K562 (cell line): ENCODE results near the gene JUP. TPM values are rescaled to one million over a fixed set of nuclear protein-coding genes. Genes with fewer than 3 reads are reported as not detected.

Experiments
- ATAC-seq: fragments of 200-7000 bp; cut with Tn5 transposase; 3 replicates; pipeline ENCODE4 v1.9.1; 2020; ENCODE audit warnings: moderate library complexity
- BruUV-seq: library from RNA; stranded (reverse); fragments of 400-500 nt; replicated peaks from 2 replicates; lab custom pipeline; 2021; lab: Mats Ljungman, UMichigan
- CTCF ChIA-PET: fragments of 300-600 bp; formaldehyde crosslinking; extraction: SDS; loops from one replicate; lab custom pipeline; 2021; ENCODE audit warnings: low intra/inter-chr PET ratio; lab: Yijun Ruan, JAX
- POLR2A ChIA-PET: fragments of 300-600, 350-650 bp; sonication (Branson Sonifier 250); formaldehyde crosslinking; extraction: SDS; loops from one replicate; lab custom pipeline; 2021; ENCODE audit warnings: antibody characterized with exemption, inconsistent platforms; lab: Yijun Ruan, JAX
- DNase-seq, 4 experiments: peaks; one replicate each; pipeline versions ENCODE4 v3.0.0 to v3.0.0-alpha.2; 2011 to 2018; ENCODE audit warnings: low spot score in 3 of 4, mixed read lengths in 3 of 4; ENCODE audit errors: extremely low read depth in 1 of 4
- FAIRE-seq: peaks from 2 replicates; lab custom pipeline; 2011; peaks lifted over from hg19 to GRCh38; lab: Jason Lieb, UNC
- H2AFZ ChIP-seq: 2 replicates; pipeline ENCODE4 v1.6.0; 2011; ENCODE audit warnings: low read depth, low read length, control low read depth, inconsistent platforms
- H3K27ac ChIP-seq: fragments of 200-600 bp; 3 replicates; pipeline ENCODE4 v1.8.0; 2011; ENCODE audit warnings: low read depth, mild to moderate bottlenecking, control low read depth, inconsistent platforms, low read length, moderate library complexity, mixed read lengths; ENCODE audit errors: extremely low read depth
- H3K27me3 ChIP-seq, 2 experiments: fragments of 300-600 bp in 1 of 2; 2 replicates in 1 of 2; 3 replicates in 1 of 2; pipeline versions ENCODE4 v1.6.0 to v1.8.0; 2011; ENCODE audit warnings: inconsistent platforms in 2 of 2, low read length in 2 of 2, mild to moderate bottlenecking in 1 of 2, mixed read lengths in 1 of 2, moderate library complexity in 1 of 2; ENCODE audit not compliant: control insufficient read depth in 2 of 2, insufficient read depth in 2 of 2
- H3K36me3 ChIP-seq: fragments of 300-600 bp; 3 replicates; pipeline ENCODE4 v1.8.0; 2011; ENCODE audit warnings: mild to moderate bottlenecking, low read length, inconsistent platforms; ENCODE audit not compliant: control insufficient read depth, insufficient read depth
- H3K4me1 ChIP-seq, 2 experiments: fragments of 200-600 bp in 1 of 2; replicated peaks in 1 of 2; 2 replicates in 1 of 2; 3 replicates in 1 of 2; pipeline versions ENCODE4 v1.5.1 to v1.8.0; 2011; ENCODE audit warnings: inconsistent platforms in 2 of 2, low read length in 2 of 2, mild to moderate bottlenecking in 1 of 2, mixed read lengths in 1 of 2, moderate library complexity in 1 of 2; ENCODE audit not compliant: control insufficient read depth in 2 of 2, insufficient read depth in 2 of 2
- H3K4me2 ChIP-seq: 2 replicates; pipeline ENCODE4 v1.6.1; 2011; ENCODE audit warnings: low read length, control low read depth, inconsistent platforms, mixed read lengths; ENCODE audit not compliant: insufficient read depth
- H3K4me3 ChIP-seq: fragments of 200-600 bp; sonication (generic), shearing (Covaris generic); 2 replicates; pipeline ENCODE4 v1.5.1; 2016; ENCODE audit warnings: control low read depth, inconsistent platforms
- H3K79me2 ChIP-seq: fragments of 200-600 bp; 3 replicates; pipeline ENCODE4 v1.8.0; 2011; ENCODE audit warnings: low read length, inconsistent platforms; ENCODE audit not compliant: control insufficient read depth, insufficient read depth
- H3K9ac ChIP-seq, 2 experiments: 2 replicates each; pipeline versions ENCODE4 v1.6.0 to v1.6.1; 2011; ENCODE audit warnings: low read depth in 2 of 2, low read length in 2 of 2, control low read depth in 1 of 2, inconsistent platforms in 1 of 2, mild to moderate bottlenecking in 1 of 2, mixed read lengths in 1 of 2; ENCODE audit not compliant: insufficient read depth in 1 of 2
- H3K9me1 ChIP-seq: one replicate; pipeline ENCODE4 v1.6.0; 2011; ENCODE audit warnings: inconsistent platforms, mild to moderate bottlenecking, low read length, moderate library complexity; ENCODE audit not compliant: control insufficient read depth, insufficient read depth
- H3K9me3 ChIP-seq: replicated peaks from 2 replicates; pipeline ENCODE4 v1.5.1; 2011; ENCODE audit warnings: low read depth, low read length, inconsistent platforms; ENCODE audit not compliant: control insufficient read depth, insufficient read depth
- H4K20me1 ChIP-seq: replicated peaks from 2 replicates; pipeline ENCODE4 v1.6.1; 2011; ENCODE audit warnings: low read length, inconsistent platforms, mixed read lengths; ENCODE audit not compliant: control insufficient read depth, insufficient read depth
- CC2D1A ChIP-seq: fragments of 450-650 bp; IDR thresholded peaks from 2 replicates; pipeline ENCODE4 v1.6.1; 2017; ENCODE audit warnings: mild to moderate bottlenecking
- DPF2 ChIP-seq: fragments of 450-650 bp; IDR thresholded peaks from 2 replicates; pipeline ENCODE4 v1.6.1; 2016
- ERF ChIP-seq: fragments of 450-650 bp; formaldehyde crosslinking; IDR thresholded peaks from 2 replicates; pipeline ENCODE4 v1.4.0; 2020; ENCODE audit warnings: mild to moderate bottlenecking, mixed read lengths
- FOXK2 ChIP-seq, 2 experiments: fragments of 450-650 bp; IDR thresholded peaks in 1 of 2; conservative IDR thresholded peaks in 1 of 2; 2 replicates each; pipeline ENCODE4 v1.6.1; 2016; ENCODE audit warnings: low read depth in 2 of 2, mild to moderate bottlenecking in 1 of 2
- HMG20A ChIP-seq: fragments of 450-650 bp; formaldehyde crosslinking; conservative IDR thresholded peaks from 2 replicates; pipeline ENCODE4 v1.4.0; 2020; ENCODE audit warnings: mild to moderate bottlenecking, mixed read lengths
- KAT8 ChIP-seq: fragments of 450-650 bp; IDR thresholded peaks from 2 replicates; pipeline ENCODE4 v1.6.1; 2016; ENCODE audit warnings: low read depth, mild to moderate bottlenecking
- MAZ ChIP-seq, 2 experiments: fragments of 450-650 bp in 1 of 2; sonication (generic) in 1 of 2; formaldehyde crosslinking; IDR thresholded peaks in 1 of 2; conservative IDR thresholded peaks in 1 of 2; 2 replicates each; pipeline versions ENCODE4 v1.4.0 to v1.5.0; 2020; ENCODE audit warnings: mild to moderate bottlenecking in 1 of 2, missing genetic modification reagents in 1 of 2
- MCM3 ChIP-seq: fragments of 450-650 bp; IDR thresholded peaks from 2 replicates; pipeline ENCODE4 v1.6.1; 2016
- MYNN ChIP-seq, 2 experiments: sonication (generic); formaldehyde crosslinking in 1 of 2; IDR thresholded peaks; 2 replicates each; pipeline versions ENCODE4 v1.5.0 to v1.6.1; 2016 to 2020; ENCODE audit warnings: antibody characterized with exemption in 1 of 2, missing genetic modification reagents in 1 of 2
- SUPT5H ChIP-seq: fragments of 450-650 bp; IDR thresholded peaks from 2 replicates; pipeline ENCODE4 v1.6.1; 2016
- TEAD1 ChIP-seq, 2 experiments: fragments of 450-650 bp in 1 of 2; sonication (generic) in 1 of 2; formaldehyde crosslinking; IDR thresholded peaks; 2 replicates each; pipeline versions ENCODE4 v1.4.0 to v1.8.0; 2020 to 2022; ENCODE audit warnings: mild to moderate bottlenecking in 2 of 2, missing genetic modification reagents in 1 of 2
- TOE1 ChIP-seq, 2 experiments: fragments of 450-650 bp in 1 of 2; sonication (generic) in 1 of 2; formaldehyde crosslinking in 1 of 2; IDR thresholded peaks; 2 replicates each; pipeline versions ENCODE4 v1.7.1 to v1.8.0; 2016 to 2022; ENCODE audit warnings: borderline replicate concordance in 2 of 2, mild to moderate bottlenecking in 2 of 2, antibody characterized with exemption in 1 of 2, inconsistent platforms in 1 of 2, low read depth in 1 of 2, missing genetic modification reagents in 1 of 2, moderate library complexity in 1 of 2
- ZNF76 ChIP-seq: fragments of 250-450 bp; sonication (Bioruptor Pico); IDR thresholded peaks from 2 replicates; pipeline ENCODE4 v1.4.0; 2020; ENCODE audit warnings: mild to moderate bottlenecking, moderate library complexity, borderline replicate concordance
- WGBS: fragments of 100-300 bp; shearing (Covaris generic); methylation state at CpG from one replicate; pipeline ENCODE4 v1.1.6; 2016; ENCODE audit warnings: low coverage, mixed read lengths; ENCODE audit not compliant: insufficient coverage; ENCODE audit errors: missing lambda C conversion rate; 5-methylcytosine and 5-hydroxymethylcytosine counted together
- in situ Hi-C: fragments of 300-500 bp; cut with MboI; formaldehyde crosslinking; loops from 4 replicates; pipeline ENCODE4 v1.15.0; 2018; ENCODE audit warnings: inconsistent platforms, mixed read lengths
- intact Hi-C: fragments of 100-400 bp; cut with micrococcal nuclease; formaldehyde crosslinking; loops from 2 replicates; pipeline ENCODE4 v1.14.2; 2022
- polyA plus RNA-seq, 8 experiments: library from polyadenylated mRNA; depleted of rRNA in 4 of 8; stranded (reverse) in 5 of 8; unstranded in 3 of 8; fragments of >200 nt; fragmentation: Nextera tagmentation in 2 of 8; fragmentation: Illumina TruSeq in 1 of 8; extraction: Ambion mirVana in 2 of 8; extraction: Trizol in 1 of 8; gene quantifications; 2 replicates each; pipeline versions ENCODE4 v1.2.1 to v1.2.3, GENCODE V29; 2011 to 2014; ENCODE audit warnings: inconsistent platforms in 1 of 8, missing spikeins in 1 of 8
- total RNA-seq, 7 experiments: library from RNA; depleted of rRNA in 6 of 7; stranded (reverse); fragments of >200 nt in 6 of 7; fragmentation: Illumina TruSeq in 2 of 7; extraction: Trizol in 2 of 7; gene quantifications; 2 replicates each; pipeline versions ENCODE4 v1.2.1 to v1.2.3, GENCODE V29; 2011 to 2021; ENCODE audit warnings: low replicate concordance in 1 of 7
- TF ChIP-seq, protein P1 (sequence below), 2 experiments: IDR thresholded peaks; 2 replicates each; pipeline ENCODE4 v1.6.1; 2012; ENCODE audit warnings: improper control_type of control experiment in 2 of 2, low read depth in 2 of 2, low read length in 2 of 2, borderline replicate concordance in 1 of 2
- TF ChIP-seq, protein P2 (sequence below): fragments of 250-450 bp; sonication (Bioruptor Pico); IDR thresholded peaks from 2 replicates; pipeline ENCODE4 v1.5.0; 2021
- TF ChIP-seq, protein P3 (sequence below): conservative IDR thresholded peaks from 2 replicates; pipeline ENCODE4 v1.6.1; 2011; ENCODE audit warnings: low read depth, mild to moderate bottlenecking, low read length; ENCODE audit not compliant: control insufficient read depth

JUP gene
- total and polyA plus RNA-seq, 9 of the 15 experiments (the other 6 are each of a cell fraction or from before 2014, with no cell fraction given) = 6.4 to 177 (median 31.2) TPM

DNA sequence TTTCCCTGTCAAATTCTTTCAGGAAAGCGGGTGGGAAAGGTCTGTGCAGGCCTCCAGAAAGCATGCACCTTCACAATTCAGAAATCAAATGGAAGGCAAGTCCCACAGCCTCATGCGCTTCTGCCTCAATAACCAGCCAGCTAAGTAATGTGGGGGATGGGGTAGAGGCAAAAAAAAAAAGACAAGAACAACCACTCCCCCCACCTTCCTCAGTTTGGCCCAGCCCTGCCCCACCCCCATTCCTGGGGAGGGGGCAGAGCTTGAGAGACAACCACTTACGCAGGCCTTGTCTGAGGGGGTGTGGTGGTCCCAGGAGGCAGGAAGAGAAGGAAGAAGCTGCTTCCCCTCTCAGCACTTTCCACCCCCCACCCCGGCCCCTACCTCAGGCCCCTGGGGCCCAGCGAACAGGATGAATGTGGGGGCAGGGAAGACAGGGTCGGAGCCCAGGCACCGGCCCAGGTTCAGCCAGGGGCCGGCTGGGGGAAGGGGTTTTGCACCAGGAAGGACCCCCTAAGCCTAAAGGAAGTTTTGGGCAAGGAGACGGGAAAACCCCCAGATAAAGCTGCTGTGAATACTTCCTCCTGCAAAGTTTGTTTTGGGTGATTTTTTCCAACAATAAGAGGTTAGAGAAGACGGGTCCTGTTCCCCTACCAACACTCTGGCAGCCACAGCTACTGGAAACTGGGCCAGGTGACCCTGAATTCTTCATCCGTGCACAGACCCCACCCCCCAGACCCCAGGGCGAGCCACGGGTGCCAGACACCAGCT, 1.2 kb downstream of the JUP start:
- peaks cover 17% of the 10 kb centered on the region; the same call in 1 of the 3 replicates for H3K36me3 ChIP-seq
- peak; percentile 80 for FAIRE-seq
- peaks cover 34 to 42% of the 10 kb centered on the region in 2 experiments for H3K4me1 ChIP-seq
- H3K27ac ChIP-seq = peak overlapping the region; percentile 89
- peak overlapping the region; percentile 78; the same call in 1 of the 2 replicates for H2AFZ ChIP-seq
- peak overlapping the region; percentile 97 for H3K4me2 ChIP-seq
- TSS peak; percentile 45 for BruUV-seq
- H3K79me2 ChIP-seq = peaks cover 55% of the 10 kb centered on the region
- CTCF ChIA-PET = interaction anchor here (0.7 kb wide), 1 partner anchor 17 kb away, joined by 4 read pairs; no protein-coding TSS in a partner anchor
- 0% methylated on average over 12 of the region's 13 CpGs for WGBS
- peaks cover 9% of the 10 kb centered on the region for H4K20me1 ChIP-seq
- H3K9ac ChIP-seq = peak overlapping the region; percentile 80 to 96
- H3K4me3 ChIP-seq = peak overlapping the region; percentile 59
- DNase-seq = peak; percentile 36 to 92 (median 60)
- intact Hi-C loops = loop anchor here (2.0 kb wide), 1 partner anchor 16 kb away; no protein-coding TSS in a partner anchor
- H3K9me1 ChIP-seq = peaks cover 7% of the 10 kb centered on the region
- H3K27me3 ChIP-seq = no peaks in the 10 kb centered on the region
- POLR2A ChIA-PET = interaction anchor here (0.6 to 3.7 kb wide), 17 partner anchors 8 to 567 kb away, joined by 3 to 30 read pairs (median 4); partner anchors contain the start of gene KLHL11
- peak; percentile 27 for ATAC-seq
- in situ Hi-C loops = no loop called here
- H3K9me3 ChIP-seq = no peaks in the 10 kb centered on the region
- peak; percentile 17 to 79; a peak in 2 of 4 replicates for TF ChIP-seq FOXK2 (conservative IDR thresholded peaks at IDR 0.05 in 1 of 2, IDR thresholded peaks at IDR 0.05 in 1 of 2; ENCODE audit: low read depth in 2 of 2)
- TF ChIP-seq TOE1 (IDR thresholded peaks at IDR 0.05; ENCODE audit: borderline replicate concordance) = no peak
- TF ChIP-seq TOE1 (CRISPR knock-in tag; IDR thresholded peaks at IDR 0.05; ENCODE audit: borderline replicate concordance, low read depth) = no peak
- TF ChIP-seq ERF = no peak
- TF ChIP-seq, protein P1, sequence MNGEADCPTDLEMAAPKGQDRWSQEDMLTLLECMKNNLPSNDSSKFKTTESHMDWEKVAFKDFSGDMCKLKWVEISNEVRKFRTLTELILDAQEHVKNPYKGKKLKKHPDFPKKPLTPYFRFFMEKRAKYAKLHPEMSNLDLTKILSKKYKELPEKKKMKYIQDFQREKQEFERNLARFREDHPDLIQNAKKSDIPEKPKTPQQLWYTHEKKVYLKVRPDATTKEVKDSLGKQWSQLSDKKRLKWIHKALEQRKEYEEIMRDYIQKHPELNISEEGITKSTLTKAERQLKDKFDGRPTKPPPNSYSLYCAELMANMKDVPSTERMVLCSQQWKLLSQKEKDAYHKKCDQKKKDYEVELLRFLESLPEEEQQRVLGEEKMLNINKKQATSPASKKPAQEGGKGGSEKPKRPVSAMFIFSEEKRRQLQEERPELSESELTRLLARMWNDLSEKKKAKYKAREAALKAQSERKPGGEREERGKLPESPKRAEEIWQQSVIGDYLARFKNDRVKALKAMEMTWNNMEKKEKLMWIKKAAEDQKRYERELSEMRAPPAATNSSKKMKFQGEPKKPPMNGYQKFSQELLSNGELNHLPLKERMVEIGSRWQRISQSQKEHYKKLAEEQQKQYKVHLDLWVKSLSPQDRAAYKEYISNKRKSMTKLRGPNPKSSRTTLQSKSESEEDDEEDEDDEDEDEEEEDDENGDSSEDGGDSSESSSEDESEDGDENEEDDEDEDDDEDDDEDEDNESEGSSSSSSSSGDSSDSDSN (IDR thresholded peaks at IDR 0.05; ENCODE audit: borderline replicate concordance in 1 of 2, low read depth in 2 of 2, low read length in 2 of 2) = no peak
- TF ChIP-seq ZNF76 (CRISPR knock-in tag) = no peak
- peak; percentile 34 for TF ChIP-seq SUPT5H
- TF ChIP-seq, protein P2, sequence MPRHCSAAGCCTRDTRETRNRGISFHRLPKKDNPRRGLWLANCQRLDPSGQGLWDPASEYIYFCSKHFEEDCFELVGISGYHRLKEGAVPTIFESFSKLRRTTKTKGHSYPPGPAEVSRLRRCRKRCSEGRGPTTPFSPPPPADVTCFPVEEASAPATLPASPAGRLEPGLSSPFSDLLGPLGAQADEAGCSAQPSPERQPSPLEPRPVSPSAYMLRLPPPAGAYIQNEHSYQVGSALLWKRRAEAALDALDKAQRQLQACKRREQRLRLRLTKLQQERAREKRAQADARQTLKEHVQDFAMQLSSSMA (CRISPR knock-in tag) = no peak
- TF ChIP-seq MYNN (IDR thresholded peaks at IDR 0.05) = 0 out of 2 replicates have a peak, but pooled peaks have one; percentile 14
- no peak for TF ChIP-seq MYNN (CRISPR knock-in tag; IDR thresholded peaks at IDR 0.05)
- no peak for TF ChIP-seq MCM3
- 0 out of 2 replicates have a peak, but pooled peaks have one; percentile 30 for TF ChIP-seq CC2D1A
- TF ChIP-seq, protein P3, sequence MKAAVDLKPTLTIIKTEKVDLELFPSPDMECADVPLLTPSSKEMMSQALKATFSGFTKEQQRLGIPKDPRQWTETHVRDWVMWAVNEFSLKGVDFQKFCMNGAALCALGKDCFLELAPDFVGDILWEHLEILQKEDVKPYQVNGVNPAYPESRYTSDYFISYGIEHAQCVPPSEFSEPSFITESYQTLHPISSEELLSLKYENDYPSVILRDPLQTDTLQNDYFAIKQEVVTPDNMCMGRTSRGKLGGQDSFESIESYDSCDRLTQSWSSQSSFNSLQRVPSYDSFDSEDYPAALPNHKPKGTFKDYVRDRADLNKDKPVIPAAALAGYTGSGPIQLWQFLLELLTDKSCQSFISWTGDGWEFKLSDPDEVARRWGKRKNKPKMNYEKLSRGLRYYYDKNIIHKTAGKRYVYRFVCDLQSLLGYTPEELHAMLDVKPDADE = no peak
- no peak for TF ChIP-seq KAT8
- peak; percentile 47 to 96; a peak in 3 of 4 replicates for TF ChIP-seq MAZ (CRISPR knock-in tag; conservative IDR thresholded peaks at IDR 0.05 in 1 of 2, IDR thresholded peaks at IDR 0.05 in 1 of 2)
- peak; percentile 14 for TF ChIP-seq DPF2
- TF ChIP-seq HMG20A (CRISPR knock-in tag) = no peak
- TF ChIP-seq TEAD1 (CRISPR knock-in tag; IDR thresholded peaks at IDR 0.05) = peak in 1 of 2 experiments; percentile 79; a peak in 2 of 4 replicates
